Measurements from ENCODE around the gene SAYSD1. TPM values are rescaled to one million over a fixed set of nuclear protein-coding genes. Genes with fewer than 3 reads are reported as not detected.

SAYSD1 gene
- total RNA-seq, 1 experiment from 2014 or later = 20.8 TPM

DNA sequence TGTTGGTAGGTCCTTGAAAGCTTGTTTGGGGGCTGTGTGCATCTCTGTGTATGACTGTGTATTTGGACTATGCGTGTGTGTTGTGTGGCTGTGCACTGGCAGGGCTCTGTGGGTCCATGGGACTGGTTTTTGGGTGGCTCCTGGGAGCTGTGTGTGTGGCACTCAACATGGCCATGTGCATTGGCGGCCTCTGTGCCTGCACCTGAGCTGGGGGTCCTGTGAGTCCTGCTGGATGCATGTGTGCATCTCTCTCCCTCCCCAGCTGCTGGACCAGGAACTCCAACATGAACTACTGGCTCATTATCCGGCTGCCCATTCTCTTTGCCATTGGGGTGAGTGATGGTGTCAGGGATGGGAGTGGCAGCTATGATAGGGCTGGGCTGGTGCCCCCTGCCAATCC, 36.3 kb downstream of the SAYSD1 start:
- CTCF ChIA-PET = no interaction called here
- TF ChIP-seq, protein P1, sequence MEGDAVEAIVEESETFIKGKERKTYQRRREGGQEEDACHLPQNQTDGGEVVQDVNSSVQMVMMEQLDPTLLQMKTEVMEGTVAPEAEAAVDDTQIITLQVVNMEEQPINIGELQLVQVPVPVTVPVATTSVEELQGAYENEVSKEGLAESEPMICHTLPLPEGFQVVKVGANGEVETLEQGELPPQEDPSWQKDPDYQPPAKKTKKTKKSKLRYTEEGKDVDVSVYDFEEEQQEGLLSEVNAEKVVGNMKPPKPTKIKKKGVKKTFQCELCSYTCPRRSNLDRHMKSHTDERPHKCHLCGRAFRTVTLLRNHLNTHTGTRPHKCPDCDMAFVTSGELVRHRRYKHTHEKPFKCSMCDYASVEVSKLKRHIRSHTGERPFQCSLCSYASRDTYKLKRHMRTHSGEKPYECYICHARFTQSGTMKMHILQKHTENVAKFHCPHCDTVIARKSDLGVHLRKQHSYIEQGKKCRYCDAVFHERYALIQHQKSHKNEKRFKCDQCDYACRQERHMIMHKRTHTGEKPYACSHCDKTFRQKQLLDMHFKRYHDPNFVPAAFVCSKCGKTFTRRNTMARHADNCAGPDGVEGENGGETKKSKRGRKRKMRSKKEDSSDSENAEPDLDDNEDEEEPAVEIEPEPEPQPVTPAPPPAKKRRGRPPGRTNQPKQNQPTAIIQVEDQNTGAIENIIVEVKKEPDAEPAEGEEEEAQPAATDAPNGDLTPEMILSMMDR (IDR thresholded peaks at IDR 0.05; ENCODE audit: insufficient read depth in 1 of 2, low read depth in 1 of 2, low read length in 1 of 2, severe bottlenecking in 1 of 2, unreplicated experiment in 1 of 2) = no peak
- Mint-ChIP-seq H3K36me3 (ENCODE audit: insufficient read depth, unreplicated experiment) (no peaks in the 10 kb centered on the region), H3K27ac (ENCODE audit: unreplicated experiment) (no peak overlapping the region), H3K4me1 (ENCODE audit: low read depth, unreplicated experiment) (no peaks in the 10 kb centered on the region), H3K4me3 (ENCODE audit: unreplicated experiment) (no peak overlapping the region), H3K27me3 (ENCODE audit: insufficient read depth, unreplicated experiment) (no peaks in the 10 kb centered on the region), H3K9me3 (ENCODE audit: unreplicated experiment) (no peaks in the 10 kb centered on the region)
- Histone ChIP-seq H3K4me3 (ENCODE audit: low read depth, low read length) (no peak overlapping the region), H3K27me3 (replicated peaks; ENCODE audit: control insufficient read depth, insufficient read depth, low read length) (no peaks in the 10 kb centered on the region), H3K36me3 (ENCODE audit: control insufficient read depth, insufficient read depth, low read length) (no peaks in the 10 kb centered on the region), H3K4me1 (no peaks in the 10 kb centered on the region), H3K9me3 (no peaks in the 10 kb centered on the region)
- intact Hi-C loops (cut with micrococcal nuclease; ENCODE audit: unreplicated experiment) = no loop called here
- BruUV-seq (replicated peaks) = no TSS peak
- POLR2A ChIA-PET = no interaction called here
- no peak for DNase-seq

DNA sequence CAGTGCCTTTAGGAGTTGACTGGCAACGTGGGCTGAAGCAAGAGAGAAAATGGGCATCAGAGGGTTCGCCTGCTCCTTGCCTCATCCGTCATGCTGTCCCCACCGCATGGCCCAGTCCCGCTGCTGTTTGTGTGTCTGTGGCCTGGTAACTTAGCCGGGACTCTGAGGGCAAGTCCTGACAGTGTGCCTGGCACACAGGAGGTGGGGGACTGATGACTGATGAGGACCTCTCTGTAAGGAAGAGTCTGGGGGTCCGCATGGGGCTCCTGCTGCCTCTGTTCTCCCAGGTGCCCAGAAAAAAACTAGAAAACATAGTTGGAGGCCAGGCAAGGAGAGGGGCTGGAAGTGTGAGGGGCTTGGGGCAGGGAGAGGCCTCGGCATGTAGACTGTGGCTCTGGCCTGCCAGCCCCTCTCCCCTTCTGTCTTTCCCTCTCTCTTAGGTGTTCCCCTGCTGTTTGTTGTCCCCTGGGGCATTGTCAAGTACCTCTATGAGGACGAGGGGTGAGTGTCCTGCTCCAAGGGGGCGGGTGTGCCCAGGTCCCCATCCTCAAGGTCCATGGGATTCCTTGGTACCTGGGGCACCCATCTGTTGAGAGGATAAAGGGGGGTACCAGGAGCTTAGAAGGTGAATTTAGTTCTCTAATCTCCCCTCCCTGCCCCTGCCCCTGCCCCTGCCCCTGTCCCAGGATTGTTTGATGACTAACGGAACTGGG, 36.9 kb downstream of the SAYSD1 start:
- no peaks in the 10 kb centered on the region for H3K36me3 Mint-ChIP-seq (ENCODE audit: insufficient read depth, unreplicated experiment)
- H3K4me3 ChIP-seq (ENCODE audit: low read depth, low read length) = no peak overlapping the region
- no peak for DNase-seq
- no peaks in the 10 kb centered on the region for H3K9me3 ChIP-seq
- POLR2A ChIA-PET = no interaction called here
- intact Hi-C loops (cut with micrococcal nuclease; ENCODE audit: unreplicated experiment) = no loop called here
- no peaks in the 10 kb centered on the region for H3K4me1 ChIP-seq
- H3K4me1 Mint-ChIP-seq (ENCODE audit: low read depth, unreplicated experiment) = no peaks in the 10 kb centered on the region
- no peak overlapping the region for H3K4me3 Mint-ChIP-seq (ENCODE audit: unreplicated experiment)
- TF ChIP-seq, protein P1 (IDR thresholded peaks at IDR 0.05; ENCODE audit: insufficient read depth in 1 of 2, low read depth in 1 of 2, low read length in 1 of 2, severe bottlenecking in 1 of 2, unreplicated experiment in 1 of 2) = no peak
- H3K9me3 Mint-ChIP-seq (ENCODE audit: unreplicated experiment) = no peaks in the 10 kb centered on the region
- no TSS peak for BruUV-seq (replicated peaks)
- H3K27ac Mint-ChIP-seq (ENCODE audit: unreplicated experiment) = no peak overlapping the region
- CTCF ChIA-PET = no interaction called here
- no peaks in the 10 kb centered on the region for H3K36me3 ChIP-seq (ENCODE audit: control insufficient read depth, insufficient read depth, low read length)
- no peaks in the 10 kb centered on the region for H3K27me3 Mint-ChIP-seq (ENCODE audit: insufficient read depth, unreplicated experiment)
- no peaks in the 10 kb centered on the region for H3K27me3 ChIP-seq (replicated peaks; ENCODE audit: control insufficient read depth, insufficient read depth, low read length)

DNA sequence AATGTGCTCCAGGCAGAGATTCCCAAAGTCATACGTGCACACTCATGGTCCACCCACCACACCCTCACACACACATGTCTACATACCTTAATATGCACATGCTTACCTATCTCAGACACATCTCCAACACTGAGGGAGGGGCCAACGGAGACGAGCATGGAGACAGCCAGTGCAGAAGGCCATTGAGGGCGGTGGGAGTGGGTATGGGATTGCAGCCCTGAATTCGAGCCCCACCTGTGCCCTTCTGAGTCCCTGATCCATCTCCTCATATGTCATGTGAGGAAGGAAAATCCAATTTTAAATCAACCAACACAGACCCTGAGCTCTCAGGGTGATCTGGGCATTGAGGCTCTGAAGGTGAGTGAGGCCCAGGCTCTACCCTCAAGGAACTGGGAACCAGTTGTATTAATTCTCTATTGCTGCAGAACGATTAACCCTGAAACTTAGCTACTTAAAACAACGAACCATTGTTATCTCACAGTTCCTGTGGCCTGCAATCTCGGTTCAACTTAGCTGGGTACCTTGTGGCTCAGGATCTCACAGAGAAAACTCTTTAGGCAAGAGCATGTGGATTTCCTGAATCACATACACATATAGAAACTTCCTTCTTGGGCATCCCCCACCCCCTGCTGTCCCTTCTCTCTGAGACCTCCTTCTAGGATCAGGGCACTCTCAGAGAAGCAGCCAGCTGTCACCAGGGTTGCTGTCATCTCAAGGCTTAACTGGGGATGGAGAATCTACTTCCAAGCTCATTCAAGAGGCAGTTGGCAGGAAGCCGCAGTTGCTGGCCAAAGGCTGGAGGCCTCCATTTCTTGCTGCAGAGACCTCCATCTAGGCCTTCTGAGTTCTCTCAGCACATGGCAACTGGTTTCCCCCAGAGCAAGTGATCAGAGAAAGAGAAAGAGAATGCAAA, 38.1 kb downstream of the SAYSD1 start:
- intact Hi-C loops (cut with micrococcal nuclease; ENCODE audit: unreplicated experiment) = no loop called here
- no peak overlapping the region for H3K27ac Mint-ChIP-seq (ENCODE audit: unreplicated experiment)
- no peak for DNase-seq
- BruUV-seq (replicated peaks) = no TSS peak
- no peak overlapping the region for H3K4me3 Mint-ChIP-seq (ENCODE audit: unreplicated experiment)
- no peaks in the 10 kb centered on the region for H3K4me1 Mint-ChIP-seq (ENCODE audit: low read depth, unreplicated experiment)
- no peaks in the 10 kb centered on the region for H3K4me1 ChIP-seq
- POLR2A ChIA-PET = no interaction called here
- H3K4me3 ChIP-seq (ENCODE audit: low read depth, low read length) = no peak overlapping the region
- H3K9me3 Mint-ChIP-seq (ENCODE audit: unreplicated experiment) = no peaks in the 10 kb centered on the region
- H3K9me3 ChIP-seq = no peaks in the 10 kb centered on the region
- H3K36me3 ChIP-seq (ENCODE audit: control insufficient read depth, insufficient read depth, low read length) = no peaks in the 10 kb centered on the region
- TF ChIP-seq, protein P1 (IDR thresholded peaks at IDR 0.05; ENCODE audit: insufficient read depth in 1 of 2, low read depth in 1 of 2, low read length in 1 of 2, severe bottlenecking in 1 of 2, unreplicated experiment in 1 of 2) = no peak
- CTCF ChIA-PET = interaction anchor here (0.6 kb wide), 1 partner anchor 374 kb away, joined by 6 read pairs; no protein-coding TSS in a partner anchor
- no peaks in the 10 kb centered on the region for H3K36me3 Mint-ChIP-seq (ENCODE audit: insufficient read depth, unreplicated experiment)
- H3K27me3 Mint-ChIP-seq (ENCODE audit: insufficient read depth, unreplicated experiment) = no peaks in the 10 kb centered on the region
- H3K27me3 ChIP-seq (replicated peaks; ENCODE audit: control insufficient read depth, insufficient read depth, low read length) = no peaks in the 10 kb centered on the region

Data from Caco-2 (cell line).